H1 (cell line): ENCODE results near the gene FHDC1.

Experiments
- JUN ChIP-seq: IDR thresholded peaks from 2 replicates; pipeline ENCODE4 v1.6.1; 2011; ENCODE audit warnings: low read depth, mild to moderate bottlenecking, improper control_type of control experiment, low read length
- KDM5A ChIP-seq: fragments of 200-600 bp; IDR thresholded peaks from 2 replicates; pipeline ENCODE4 v1.7.1; 2012; ENCODE audit warnings: mild to moderate bottlenecking, low read length, inconsistent platforms, mixed read lengths
- POLR2A ChIP-seq, 2 experiments: IDR thresholded peaks; 1 replicate in 1 of 2; 2 replicates in 1 of 2; pipeline ENCODE4 v1.6.1; 2011; ENCODE audit warnings: low read depth in 2 of 2, low read length in 2 of 2, mild to moderate bottlenecking in 2 of 2; ENCODE audit errors: control extremely low read depth in 1 of 2
- TF ChIP-seq, protein P1 (sequence below), 3 experiments: IDR thresholded peaks; 1 replicate in 2 of 3; 2 replicates in 1 of 3; pipeline versions ENCODE4 v1.5.1 to v1.6.1; 2011; ENCODE audit warnings: low read length in 3 of 3, mild to moderate bottlenecking in 3 of 3, inconsistent platforms in 2 of 3, low read depth in 1 of 3, moderate library complexity in 1 of 3; ENCODE audit not compliant: insufficient read depth in 1 of 3; ENCODE audit errors: control extremely low read depth in 1 of 3

DNA sequence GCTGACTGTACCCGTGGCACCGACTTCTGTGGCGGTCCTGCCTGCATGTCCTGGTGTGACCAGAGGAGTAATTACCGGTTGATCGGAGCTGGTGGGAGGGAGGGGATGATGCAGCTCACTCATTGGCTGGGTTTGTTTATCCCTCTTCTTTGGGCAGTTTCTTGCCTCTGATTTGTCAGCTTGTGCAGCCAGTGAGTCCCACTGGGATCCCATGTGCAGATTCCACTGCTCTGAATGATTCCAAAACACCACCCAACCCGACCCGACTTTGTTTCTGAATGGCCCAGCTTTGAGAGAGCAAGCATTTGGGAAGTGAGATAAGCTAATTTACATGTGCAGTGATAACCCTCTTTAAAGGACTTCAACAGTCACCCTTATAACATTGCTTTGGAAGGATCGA lies 13.8 kb downstream of the FHDC1 start:
- no peak for TF ChIP-seq KDM5A
- TF ChIP-seq JUN: no peak
- TF ChIP-seq, protein P1, sequence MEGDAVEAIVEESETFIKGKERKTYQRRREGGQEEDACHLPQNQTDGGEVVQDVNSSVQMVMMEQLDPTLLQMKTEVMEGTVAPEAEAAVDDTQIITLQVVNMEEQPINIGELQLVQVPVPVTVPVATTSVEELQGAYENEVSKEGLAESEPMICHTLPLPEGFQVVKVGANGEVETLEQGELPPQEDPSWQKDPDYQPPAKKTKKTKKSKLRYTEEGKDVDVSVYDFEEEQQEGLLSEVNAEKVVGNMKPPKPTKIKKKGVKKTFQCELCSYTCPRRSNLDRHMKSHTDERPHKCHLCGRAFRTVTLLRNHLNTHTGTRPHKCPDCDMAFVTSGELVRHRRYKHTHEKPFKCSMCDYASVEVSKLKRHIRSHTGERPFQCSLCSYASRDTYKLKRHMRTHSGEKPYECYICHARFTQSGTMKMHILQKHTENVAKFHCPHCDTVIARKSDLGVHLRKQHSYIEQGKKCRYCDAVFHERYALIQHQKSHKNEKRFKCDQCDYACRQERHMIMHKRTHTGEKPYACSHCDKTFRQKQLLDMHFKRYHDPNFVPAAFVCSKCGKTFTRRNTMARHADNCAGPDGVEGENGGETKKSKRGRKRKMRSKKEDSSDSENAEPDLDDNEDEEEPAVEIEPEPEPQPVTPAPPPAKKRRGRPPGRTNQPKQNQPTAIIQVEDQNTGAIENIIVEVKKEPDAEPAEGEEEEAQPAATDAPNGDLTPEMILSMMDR (IDR thresholded peaks at IDR 0.05; ENCODE audit: control extremely low read depth in 1 of 3, insufficient read depth in 1 of 3, low read depth in 1 of 3, low read length in 3 of 3): peak in 1 of 3 experiments; percentile 2; a peak in 1 of 4 replicates
- TF ChIP-seq POLR2A (IDR thresholded peaks at IDR 0.05; ENCODE audit: control extremely low read depth in 1 of 2, low read depth in 2 of 2, low read length in 2 of 2): no peak
